ENCODE results near the gene CNTN1. TPM values are rescaled to one million over a fixed set of nuclear protein-coding genes. Genes with fewer than 3 reads are reported as not detected.

CNTN1 gene
- total and polyA plus RNA-seq, 8 donors: 2.7 to 63.5 (median 45.8) TPM

GRCh38 chr12:40947797-40948196 is 255.6 kb downstream of the CNTN1 start:
- TF ChIP-seq, protein P1, sequence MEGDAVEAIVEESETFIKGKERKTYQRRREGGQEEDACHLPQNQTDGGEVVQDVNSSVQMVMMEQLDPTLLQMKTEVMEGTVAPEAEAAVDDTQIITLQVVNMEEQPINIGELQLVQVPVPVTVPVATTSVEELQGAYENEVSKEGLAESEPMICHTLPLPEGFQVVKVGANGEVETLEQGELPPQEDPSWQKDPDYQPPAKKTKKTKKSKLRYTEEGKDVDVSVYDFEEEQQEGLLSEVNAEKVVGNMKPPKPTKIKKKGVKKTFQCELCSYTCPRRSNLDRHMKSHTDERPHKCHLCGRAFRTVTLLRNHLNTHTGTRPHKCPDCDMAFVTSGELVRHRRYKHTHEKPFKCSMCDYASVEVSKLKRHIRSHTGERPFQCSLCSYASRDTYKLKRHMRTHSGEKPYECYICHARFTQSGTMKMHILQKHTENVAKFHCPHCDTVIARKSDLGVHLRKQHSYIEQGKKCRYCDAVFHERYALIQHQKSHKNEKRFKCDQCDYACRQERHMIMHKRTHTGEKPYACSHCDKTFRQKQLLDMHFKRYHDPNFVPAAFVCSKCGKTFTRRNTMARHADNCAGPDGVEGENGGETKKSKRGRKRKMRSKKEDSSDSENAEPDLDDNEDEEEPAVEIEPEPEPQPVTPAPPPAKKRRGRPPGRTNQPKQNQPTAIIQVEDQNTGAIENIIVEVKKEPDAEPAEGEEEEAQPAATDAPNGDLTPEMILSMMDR (IDR thresholded peaks at IDR 0.05): no peak
- H3K9me3 ChIP-seq: no peaks in the 10 kb centered on the region
- no peak overlapping the region for H3K27ac ChIP-seq
- H3K27me3 ChIP-seq: no peaks in the 10 kb centered on the region
- ATAC-seq (no peak), DNase-seq (no peak)
- no peak overlapping the region for H3K4me3 ChIP-seq
- intact Hi-C loops (cut with DNase I): no loop called here
- no peaks in the 10 kb centered on the region for H3K36me3 ChIP-seq
- no peaks in the 10 kb centered on the region for H3K4me1 ChIP-seq

GRCh38 chr12:40953076-40953475 is 260.8 kb downstream of the CNTN1 start:
- TF ChIP-seq, protein P1 (IDR thresholded peaks at IDR 0.05): no peak
- Histone ChIP-seq H3K4me3 (no peak overlapping the region), H3K27ac (no peak overlapping the region), H3K4me1 (no peaks in the 10 kb centered on the region), H3K9me3 (no peaks in the 10 kb centered on the region), H3K36me3 (no peaks in the 10 kb centered on the region), H3K27me3 (no peaks in the 10 kb centered on the region)
- ATAC-seq: no peak
- DNase-seq: no peak
- intact Hi-C loops (cut with DNase I): no loop called here

DNA sequence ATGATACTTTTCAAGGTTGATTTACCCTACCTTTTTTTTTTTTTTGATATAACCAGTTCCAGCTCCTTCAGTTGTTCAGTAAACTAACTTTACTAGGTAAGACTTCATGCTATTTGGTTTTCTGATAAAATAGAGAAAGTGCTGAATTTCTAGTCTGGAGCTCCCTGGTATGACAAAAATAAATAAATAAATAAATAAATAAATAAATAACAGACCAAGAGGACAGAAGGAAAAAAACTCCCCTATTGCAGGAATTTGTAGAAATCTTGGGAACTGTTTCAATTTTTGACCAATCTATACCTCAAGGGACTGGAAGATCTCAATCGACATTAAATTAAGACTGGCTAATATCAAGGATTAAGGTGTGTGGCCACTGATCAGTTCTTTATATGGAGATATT is 265.2 kb downstream of the CNTN1 start:
- no peaks in the 10 kb centered on the region for H3K27me3 ChIP-seq
- no peak overlapping the region for H3K4me3 ChIP-seq
- no peaks in the 10 kb centered on the region for H3K9me3 ChIP-seq
- no peak for DNase-seq
- intact Hi-C loops (cut with DNase I): no loop called here
- no peaks in the 10 kb centered on the region for H3K4me1 ChIP-seq
- no peak for ATAC-seq
- H3K27ac ChIP-seq: no peak overlapping the region
- TF ChIP-seq, protein P1 (IDR thresholded peaks at IDR 0.05): no peak
- no peaks in the 10 kb centered on the region for H3K36me3 ChIP-seq

- intact Hi-C loops (cut with DNase I): no loop called here
- TF ChIP-seq, protein P1 (IDR thresholded peaks at IDR 0.05): no peak
These were observed 266.8 kb downstream of the CNTN1 start for GRCh38 chr12:40959041-40959440.

DNA sequence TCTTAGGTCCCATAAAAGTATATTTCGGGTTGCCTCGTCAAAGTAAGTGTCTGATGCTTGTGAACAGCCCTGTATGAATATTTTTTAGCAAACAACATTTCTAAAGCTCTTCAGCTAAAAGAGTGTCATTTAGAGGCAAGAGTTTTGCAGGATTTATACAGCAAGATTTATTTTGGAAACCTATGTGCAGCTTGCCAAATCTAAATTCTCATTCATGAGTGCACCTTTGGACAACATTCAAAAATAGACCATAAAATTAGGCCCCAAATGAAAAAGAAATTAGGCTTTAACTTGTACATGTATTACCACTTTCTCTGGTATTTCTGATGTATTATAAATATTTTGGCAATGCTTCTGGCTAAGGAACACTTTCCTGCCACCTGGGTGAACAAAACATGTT is 271.5 kb downstream of the CNTN1 start:
- Histone ChIP-seq H3K27ac (no peak overlapping the region), H3K36me3 (no peaks in the 10 kb centered on the region), H3K4me1 (no peaks in the 10 kb centered on the region), H3K27me3 (no peaks in the 10 kb centered on the region), H3K4me3 (no peak overlapping the region), H3K9me3 (no peaks in the 10 kb centered on the region)
- no peak for DNase-seq
- TF ChIP-seq, protein P1 (IDR thresholded peaks at IDR 0.05): no peak
- intact Hi-C loops (cut with DNase I): no loop called here
- ATAC-seq: no peak

More at GRCh38 chr12:40959041-40959440, 266.8 kb downstream of the CNTN1 start:
- H3K4me3 ChIP-seq: no peak overlapping the region
- H3K27me3 ChIP-seq: no peaks in the 10 kb centered on the region
- H3K27ac ChIP-seq: no peak overlapping the region
- H3K9me3 ChIP-seq: no peaks in the 10 kb centered on the region
- DNase-seq: no peak
- no peak for ATAC-seq
- no peaks in the 10 kb centered on the region for H3K4me1 ChIP-seq
- H3K36me3 ChIP-seq: no peaks in the 10 kb centered on the region
